Endothelial cell of umbilical vein (primary cell): ENCODE measurements around the gene PUS10.

Experiments used
- POLR2AphosphoS5 ChIP-seq: IDR thresholded peaks from 2 replicates; pipeline ENCODE4 v1.6.1; 2012; ENCODE audit warnings: low read depth, mild to moderate bottlenecking, control low read depth, low read length, moderate library complexity; ENCODE audit not compliant: insufficient read depth
- TF ChIP-seq, protein P1 (sequence below), 2 donors: IDR thresholded peaks; 1 replicate in 1 of 2; 2 replicates in 1 of 2; pipeline ENCODE4 v1.5.1; 2011; ENCODE audit warnings: low read length in 2 of 2, mild to moderate bottlenecking in 2 of 2, moderate library complexity in 2 of 2, control low read depth in 1 of 2, inconsistent platforms in 1 of 2, low read depth in 1 of 2; ENCODE audit not compliant: insufficient read depth in 1 of 2; ENCODE audit errors: extremely low read depth in 1 of 2

DNA sequence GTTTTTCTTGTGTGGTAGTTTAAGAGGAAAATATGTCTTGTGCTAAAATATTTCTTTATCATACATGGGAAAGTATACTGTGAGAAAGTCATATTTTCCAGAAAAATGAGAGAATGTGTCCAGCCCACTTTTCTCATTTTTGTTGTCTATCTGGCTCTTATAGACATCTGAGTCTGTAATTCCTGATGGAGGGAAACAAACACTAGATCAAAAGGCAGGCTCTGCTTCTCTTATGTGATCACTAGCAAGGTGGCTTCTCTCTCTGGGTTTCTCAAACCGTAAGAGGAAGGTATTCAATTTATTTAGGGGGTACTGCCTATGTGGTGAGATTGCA is 40.5 kb downstream of the PUS10 start:
- TF ChIP-seq, protein P1, sequence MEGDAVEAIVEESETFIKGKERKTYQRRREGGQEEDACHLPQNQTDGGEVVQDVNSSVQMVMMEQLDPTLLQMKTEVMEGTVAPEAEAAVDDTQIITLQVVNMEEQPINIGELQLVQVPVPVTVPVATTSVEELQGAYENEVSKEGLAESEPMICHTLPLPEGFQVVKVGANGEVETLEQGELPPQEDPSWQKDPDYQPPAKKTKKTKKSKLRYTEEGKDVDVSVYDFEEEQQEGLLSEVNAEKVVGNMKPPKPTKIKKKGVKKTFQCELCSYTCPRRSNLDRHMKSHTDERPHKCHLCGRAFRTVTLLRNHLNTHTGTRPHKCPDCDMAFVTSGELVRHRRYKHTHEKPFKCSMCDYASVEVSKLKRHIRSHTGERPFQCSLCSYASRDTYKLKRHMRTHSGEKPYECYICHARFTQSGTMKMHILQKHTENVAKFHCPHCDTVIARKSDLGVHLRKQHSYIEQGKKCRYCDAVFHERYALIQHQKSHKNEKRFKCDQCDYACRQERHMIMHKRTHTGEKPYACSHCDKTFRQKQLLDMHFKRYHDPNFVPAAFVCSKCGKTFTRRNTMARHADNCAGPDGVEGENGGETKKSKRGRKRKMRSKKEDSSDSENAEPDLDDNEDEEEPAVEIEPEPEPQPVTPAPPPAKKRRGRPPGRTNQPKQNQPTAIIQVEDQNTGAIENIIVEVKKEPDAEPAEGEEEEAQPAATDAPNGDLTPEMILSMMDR (IDR thresholded peaks at IDR 0.05; ENCODE audit: extremely low read depth in 1 of 2, insufficient read depth in 1 of 2, low read depth in 1 of 2, low read length in 2 of 2), result no peak
- no peak for TF ChIP-seq POLR2AphosphoS5
